Measurements from ENCODE around the gene CDKN1C. TPM values are rescaled to one million over a fixed set of nuclear protein-coding genes. Genes with fewer than 3 reads are reported as not detected.

Gene CDKN1C
- total RNA-seq, 1 experiment from 2014 or later: 12.9 TPM

DNA sequence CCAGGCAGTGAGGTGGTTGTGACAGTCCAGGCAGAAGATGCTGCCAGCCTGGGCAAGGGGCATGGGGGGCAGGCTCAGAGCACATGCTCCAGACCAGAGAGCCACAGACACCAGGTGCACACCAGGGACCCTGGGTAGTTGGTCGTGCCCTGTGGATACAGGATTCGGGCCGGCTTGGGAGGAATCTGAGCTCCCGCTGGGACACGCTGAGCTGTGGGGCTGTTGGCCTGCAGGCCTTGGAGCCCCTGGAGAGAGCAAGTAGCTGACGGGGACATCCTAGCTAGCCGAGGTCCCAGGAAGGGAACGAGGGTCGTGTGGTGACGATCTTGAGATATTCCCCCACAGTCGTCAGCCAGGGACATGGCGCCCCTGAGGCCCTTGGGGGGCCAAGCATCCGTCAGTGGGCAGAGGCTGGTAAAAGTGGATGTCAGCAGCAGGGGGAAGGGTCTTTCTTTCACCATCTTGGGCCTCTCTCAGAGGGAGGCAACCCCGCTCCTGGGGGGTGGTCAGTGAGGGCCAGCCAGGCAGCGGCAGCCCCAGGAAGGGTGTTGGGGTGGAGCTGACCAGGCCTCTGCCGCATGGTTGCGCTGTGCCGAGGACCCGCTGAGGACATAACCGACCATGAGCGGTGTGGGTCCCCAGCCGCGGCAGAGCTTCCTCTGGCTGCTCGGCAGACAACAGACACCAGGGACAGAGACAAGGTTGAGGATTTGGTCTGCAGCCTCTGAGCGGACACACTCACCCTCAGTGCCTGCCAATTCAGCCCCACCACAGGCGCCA is 44.0 kb downstream of the CDKN1C start:
- H3K27me3 ChIP-seq (ENCODE audit: low read length): no peaks in the 10 kb centered on the region
- H3K27ac ChIP-seq (ENCODE audit: low read length): no peak overlapping the region
- no peak overlapping the region for H3K4me2 ChIP-seq (ENCODE audit: low read length)
- CTCF ChIA-PET: no interaction called here
- H3K36me3 ChIP-seq (ENCODE audit: low read depth, low read length): no peaks in the 10 kb centered on the region
- POLR2A ChIA-PET (ENCODE audit: unreplicated experiment): no interaction called here
- no peak overlapping the region for H3K9ac ChIP-seq (ENCODE audit: low read length)
- DNase-seq (no peak), ATAC-seq (no peak)
- no peak overlapping the region for H3K4me3 ChIP-seq (ENCODE audit: low read length)
- BruUV-seq (replicated peaks): no TSS peak
- H3K4me1 ChIP-seq (ENCODE audit: insufficient read depth, low read length): peaks cover 14% of the 10 kb centered on the region
- no peak for TF ChIP-seq CTCF (conservative IDR thresholded peaks at IDR 0.05; ENCODE audit: low read depth, low read length)
- TF ChIP-seq EZH2phosphoT487 (IDR thresholded peaks at IDR 0.05; ENCODE audit: borderline replicate concordance, low read length): no peak
- no peak for TF ChIP-seq EZH2 (IDR thresholded peaks at IDR 0.05; ENCODE audit: low read length, unreplicated experiment)
- H3K9me2 ChIP-seq (replicated peaks; ENCODE audit: low read length): no peaks in the 10 kb centered on the region
- no peaks in the 10 kb centered on the region for H3F3A ChIP-seq (ENCODE audit: low read length, unreplicated experiment)
- no peaks in the 10 kb centered on the region for H3K9me3 ChIP-seq (ENCODE audit: low read length)
- H3K79me2 ChIP-seq (ENCODE audit: low read length): no peaks in the 10 kb centered on the region
- H2AFZ ChIP-seq (ENCODE audit: low read length): no peak overlapping the region
- no peaks in the 10 kb centered on the region for H4K20me1 ChIP-seq (ENCODE audit: low read length)
- intact Hi-C loops (cut with micrococcal nuclease): no loop called here

- Histone ChIP-seq H3K79me2 (ENCODE audit: low read length) (no peaks in the 10 kb centered on the region), H3K4me3 (ENCODE audit: low read length) (no peak overlapping the region), H2AFZ (ENCODE audit: low read length) (no peak overlapping the region), H3K4me1 (ENCODE audit: insufficient read depth, low read length) (peaks cover 13% of the 10 kb centered on the region), H3F3A (ENCODE audit: low read length, unreplicated experiment) (no peaks in the 10 kb centered on the region), H3K9me2 (replicated peaks; ENCODE audit: low read length) (no peaks in the 10 kb centered on the region), H3K9me3 (ENCODE audit: low read length) (no peaks in the 10 kb centered on the region), H4K20me1 (ENCODE audit: low read length) (no peaks in the 10 kb centered on the region), H3K27me3 (ENCODE audit: low read length) (no peaks in the 10 kb centered on the region), H3K9ac (ENCODE audit: low read length) (no peak overlapping the region), H3K27ac (ENCODE audit: low read length) (no peak overlapping the region), H3K36me3 (ENCODE audit: low read depth, low read length) (no peaks in the 10 kb centered on the region), H3K4me2 (ENCODE audit: low read length) (no peak overlapping the region)
- POLR2A ChIA-PET (ENCODE audit: unreplicated experiment): no interaction called here
- DNase-seq (no peak), ATAC-seq (no peak)
- CTCF ChIA-PET: no interaction called here
- no TSS peak for BruUV-seq (replicated peaks)
- intact Hi-C loops (cut with micrococcal nuclease): no loop called here
- no peak for TF ChIP-seq CTCF (conservative IDR thresholded peaks at IDR 0.05; ENCODE audit: low read depth, low read length)
- no peak for TF ChIP-seq EZH2phosphoT487 (IDR thresholded peaks at IDR 0.05; ENCODE audit: borderline replicate concordance, low read length)
- no peak for TF ChIP-seq EZH2 (IDR thresholded peaks at IDR 0.05; ENCODE audit: low read length, unreplicated experiment)
Observed at GRCh38 chr11:2839395-2839943, 46.1 kb downstream of the CDKN1C start.

DNA sequence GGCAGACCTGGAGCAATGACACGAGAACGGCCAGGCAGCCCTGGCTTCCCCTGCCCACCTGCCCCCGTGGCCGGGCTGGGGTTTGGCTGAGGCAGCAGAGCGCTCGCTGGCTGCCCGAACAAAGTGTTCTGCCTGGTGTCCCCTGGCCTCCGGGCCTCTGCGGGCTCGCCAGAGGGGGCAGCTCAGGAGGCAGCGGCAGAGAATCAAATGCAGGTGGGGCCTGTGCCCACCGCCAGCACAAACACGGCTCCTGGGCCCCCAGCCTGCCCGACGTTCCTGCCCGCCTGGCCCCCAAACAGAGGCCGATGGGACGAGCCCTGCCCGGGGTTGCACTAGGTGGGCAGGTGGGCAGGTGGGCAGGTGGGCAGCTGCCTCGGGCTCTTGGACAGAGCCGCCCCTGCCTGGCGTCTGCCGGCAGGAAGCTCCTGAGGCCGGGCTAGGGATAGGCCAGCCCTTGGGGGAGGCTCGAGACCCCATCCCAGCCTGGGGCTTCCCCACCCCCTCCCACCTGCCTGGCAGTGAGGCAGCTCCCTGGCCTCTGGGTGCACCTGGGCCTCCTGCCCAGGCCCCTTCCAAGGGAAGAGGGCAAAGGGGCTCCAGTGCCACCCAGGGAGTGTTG is 46.8 kb downstream of the CDKN1C start:
- CTCF ChIA-PET: no interaction called here
- ATAC-seq: no peak
- H3K27me3 ChIP-seq (ENCODE audit: low read length): no peaks in the 10 kb centered on the region
- H3K9me2 ChIP-seq (replicated peaks; ENCODE audit: low read length): no peaks in the 10 kb centered on the region
- DNase-seq: no peak
- no peak overlapping the region for H3K9ac ChIP-seq (ENCODE audit: low read length)
- H3K4me3 ChIP-seq (ENCODE audit: low read length): no peak overlapping the region
- H3K9me3 ChIP-seq (ENCODE audit: low read length): no peaks in the 10 kb centered on the region
- TF ChIP-seq EZH2phosphoT487 (IDR thresholded peaks at IDR 0.05; ENCODE audit: borderline replicate concordance, low read length): no peak
- TF ChIP-seq CTCF (conservative IDR thresholded peaks at IDR 0.05; ENCODE audit: low read depth, low read length): no peak
- no peak for TF ChIP-seq EZH2 (IDR thresholded peaks at IDR 0.05; ENCODE audit: low read length, unreplicated experiment)
- H3F3A ChIP-seq (ENCODE audit: low read length, unreplicated experiment): no peaks in the 10 kb centered on the region
- H3K36me3 ChIP-seq (ENCODE audit: low read depth, low read length): no peaks in the 10 kb centered on the region
- H4K20me1 ChIP-seq (ENCODE audit: low read length): no peaks in the 10 kb centered on the region
- H3K4me2 ChIP-seq (ENCODE audit: low read length): no peak overlapping the region
- H3K4me1 ChIP-seq (ENCODE audit: insufficient read depth, low read length): peaks cover 6% of the 10 kb centered on the region
- POLR2A ChIA-PET (ENCODE audit: unreplicated experiment): no interaction called here
- no TSS peak for BruUV-seq (replicated peaks)
- H2AFZ ChIP-seq (ENCODE audit: low read length): no peak overlapping the region
- no peak overlapping the region for H3K27ac ChIP-seq (ENCODE audit: low read length)
- no peaks in the 10 kb centered on the region for H3K79me2 ChIP-seq (ENCODE audit: low read length)
- intact Hi-C loops (cut with micrococcal nuclease): no loop called here
